SK-N-SH (cell line): ENCODE results near the gene PARD3. TPM values are rescaled to one million over a fixed set of nuclear protein-coding genes. Genes with fewer than 3 reads are reported as not detected.

Experiments used
- CTCF ChIA-PET: fragments of 300-600, 350-600 bp; formaldehyde crosslinking; extraction: SDS; loops from one replicate; lab custom pipeline; 2021; lab: Yijun Ruan, JAX
- POLR2A ChIA-PET: fragments of 350-600 bp; sonication (Branson Sonifier 250); formaldehyde crosslinking; extraction: SDS; loops from one replicate; lab custom pipeline; 2020; ENCODE audit warnings: antibody characterized with exemption, inconsistent platforms; lab: Yijun Ruan, JAX
- DNase-seq: peaks from one replicate; pipeline ENCODE4 v3.0.0; 2012
- H2AFZ ChIP-seq: fragments of 200-600 bp; sonication (generic); 2 replicates; pipeline ENCODE4 v1.8.1; 2016; ENCODE audit warnings: antibody characterized with exemption, mild to moderate bottlenecking, low read depth
- H3F3A ChIP-seq: fragments of 200-600 bp; sonication (generic); replicated peaks from 2 replicates; pipeline ENCODE3; 2016; ENCODE audit warnings: antibody characterized with exemption, mild to moderate bottlenecking; ENCODE audit not compliant: insufficient read depth
- H3K27ac ChIP-seq, 2 experiments: fragments of 200-500 bp in 1 of 2; fragments of 200-600 bp in 1 of 2; sonication (Bioruptor generic) in 1 of 2; sonication (generic), shearing (Covaris generic) in 1 of 2; 2 replicates each; pipeline versions ENCODE4 v1.5.1 to v1.6.1; 2014 to 2016; ENCODE audit warnings: low read depth in 2 of 2, inconsistent platforms in 1 of 2, low read length in 1 of 2, mild to moderate bottlenecking in 1 of 2, mixed read lengths in 1 of 2
- H3K27me3 ChIP-seq: fragments of 200-600 bp; sonication (generic), shearing (Covaris generic); 2 replicates; pipeline ENCODE4 v1.6.1; 2016; ENCODE audit warnings: mixed run types; ENCODE audit not compliant: insufficient read depth
- H3K36me3 ChIP-seq, 2 experiments: fragments of 200-500 bp in 1 of 2; fragments of 200-600 bp in 1 of 2; sonication (Bioruptor generic) in 1 of 2; sonication (generic) in 1 of 2; replicated peaks in 1 of 2; 2 replicates each; pipeline versions ENCODE3 to v1.5.1; 2014 to 2016; ENCODE audit warnings: low read length in 1 of 2, mild to moderate bottlenecking in 1 of 2; ENCODE audit not compliant: insufficient read depth in 2 of 2, control insufficient read depth in 1 of 2
- H3K4me1 ChIP-seq, 2 experiments: fragments of 200-500 bp in 1 of 2; fragments of 200-600 bp in 1 of 2; sonication (Bioruptor generic) in 1 of 2; sonication (generic), shearing (Covaris generic) in 1 of 2; 2 replicates each; pipeline versions ENCODE4 v1.5.1 to v1.6.1; 2014 to 2016; ENCODE audit warnings: low read depth in 1 of 2, low read length in 1 of 2, mixed run types in 1 of 2; ENCODE audit not compliant: insufficient read depth in 2 of 2, control insufficient read depth in 1 of 2
- H3K4me2 ChIP-seq: fragments of 200-600 bp; sonication (generic), shearing (Covaris generic); 2 replicates; pipeline ENCODE4 v1.6.1; 2017; ENCODE audit warnings: mixed run types
- H3K4me3 ChIP-seq, 2 experiments: fragments of 200-500 bp in 1 of 2; fragments of 200-600 bp in 1 of 2; sonication (Bioruptor generic) in 1 of 2; sonication (generic), shearing (Covaris generic) in 1 of 2; 2 replicates each; pipeline versions ENCODE4 v1.5.1 to v1.8.1; 2014 to 2016; ENCODE audit warnings: low read depth in 2 of 2, inconsistent platforms in 1 of 2, low read length in 1 of 2, mild to moderate bottlenecking in 1 of 2, mixed read lengths in 1 of 2, moderate library complexity in 1 of 2
- H3K79me2 ChIP-seq: fragments of 200-600 bp; sonication (generic); 2 replicates; pipeline ENCODE4 v1.8.1; 2017; ENCODE audit warnings: mild to moderate bottlenecking; ENCODE audit not compliant: insufficient read depth
- H3K9ac ChIP-seq: fragments of 200-600 bp; sonication (generic); 2 replicates; pipeline ENCODE4 v1.6.1; 2017; ENCODE audit warnings: mixed run types
- H3K9me2 ChIP-seq: fragments of 200-600 bp; sonication (generic); 2 replicates; pipeline ENCODE4 v1.6.1; 2017; ENCODE audit warnings: mixed run types
- H3K9me3 ChIP-seq: fragments of 200-600 bp; sonication (generic); 2 replicates; pipeline ENCODE4 v1.6.1; 2017; ENCODE audit warnings: mixed run types, mild to moderate bottlenecking, moderate library complexity
- H4K20me1 ChIP-seq: fragments of 200-600 bp; sonication (generic); 2 replicates; pipeline ENCODE4 v1.6.1; 2017; ENCODE audit warnings: mild to moderate bottlenecking, mixed run types; ENCODE audit not compliant: insufficient read depth
- CHD2 ChIP-seq: fragments of 150-350 bp; IDR thresholded peaks from 2 replicates; pipeline ENCODE4 v1.6.1; 2018; ENCODE audit warnings: low read length; ENCODE audit not compliant: partially characterized antibody
- EZH2phosphoT487 ChIP-seq: fragments of 200-600 bp; sonication (generic); IDR thresholded peaks from 2 replicates; pipeline ENCODE4 v1.6.1; 2017; ENCODE audit warnings: low read depth, mixed run types, mild to moderate bottlenecking, antibody characterized with exemption, moderate library complexity, borderline replicate concordance
- FOSL2 ChIP-seq: IDR thresholded peaks from 2 replicates; pipeline ENCODE4 v1.4.0; 2012; ENCODE audit warnings: low read depth, mild to moderate bottlenecking, moderate library complexity, borderline replicate concordance
- JUND ChIP-seq: IDR thresholded peaks from 2 replicates; pipeline ENCODE4 v1.4.0; 2012
- MXI1 ChIP-seq: IDR thresholded peaks from 2 replicates; pipeline ENCODE4 v1.6.1; 2012; ENCODE audit warnings: mild to moderate bottlenecking, low read depth, low read length, improper control_type of control experiment
- NRF1 ChIP-seq: IDR thresholded peaks from 2 replicates; pipeline ENCODE4 v1.6.1; 2012; ENCODE audit warnings: low read depth, mild to moderate bottlenecking, low read length
- POLR2AphosphoS5 ChIP-seq: IDR thresholded peaks from 2 replicates; pipeline ENCODE4 v1.6.1; 2012; ENCODE audit warnings: low read depth, low read length
- RCOR1 ChIP-seq: fragments of 150-350 bp; IDR thresholded peaks from 2 replicates; pipeline ENCODE4 v1.6.1; 2017; ENCODE audit warnings: antibody characterized with exemption, low read length
- RFX5 ChIP-seq: IDR thresholded peaks from 2 replicates; pipeline ENCODE4 v1.6.1; 2012; ENCODE audit warnings: mild to moderate bottlenecking, improper control_type of control experiment, low read length
- SIN3A ChIP-seq: IDR thresholded peaks from 2 replicates; pipeline ENCODE4 v1.6.1; 2012; ENCODE audit warnings: low read depth, mild to moderate bottlenecking, low read length, moderate library complexity, borderline replicate concordance
- TAF1 ChIP-seq: IDR thresholded peaks from 2 replicates; pipeline ENCODE4 v1.6.1; 2012; ENCODE audit warnings: low read depth, mild to moderate bottlenecking, low read length, moderate library complexity, borderline replicate concordance
- WGBS: methylation state at CpG from one replicate; pipeline ENCODE4 v1.1.6; 2017; ENCODE audit warnings: low lambda C conversion rate; 5-methylcytosine and 5-hydroxymethylcytosine counted together
- polyA plus RNA-seq, 3 experiments: library from polyadenylated mRNA; depleted of rRNA; stranded (reverse); fragments of >200 nt; gene quantifications; 2 replicates each; pipeline ENCODE4 v1.2.3, GENCODE V29; 2012
- TF ChIP-seq, protein P1 (sequence below): IDR thresholded peaks from 2 replicates; pipeline ENCODE4 v1.4.0; 2012; ENCODE audit warnings: low read depth, borderline replicate concordance
- TF ChIP-seq, protein P2 (sequence below): fragments of 150-350 bp; IDR thresholded peaks from 2 replicates; pipeline ENCODE4 v1.6.1; 2017; ENCODE audit warnings: antibody characterized with exemption, low read length, low read depth, borderline replicate concordance
- TF ChIP-seq, protein P3 (sequence below): IDR thresholded peaks from 2 replicates; pipeline ENCODE4 v1.4.0; 2012; ENCODE audit warnings: low read depth
- TF ChIP-seq, protein P4 (sequence below): fragments of 150-350 bp; IDR thresholded peaks from 2 replicates; pipeline ENCODE4 v1.6.1; 2016; ENCODE audit warnings: mild to moderate bottlenecking, low read depth, low read length
- TF ChIP-seq, protein P5 (sequence below): IDR thresholded peaks from 2 replicates; pipeline ENCODE4; 2012
- TF ChIP-seq, protein P6 (sequence below): IDR thresholded peaks from 2 replicates; pipeline ENCODE4 v1.6.1; 2012; ENCODE audit warnings: mild to moderate bottlenecking, low read depth, low read length, moderate library complexity

PARD3 gene
- polyA plus RNA-seq, 1 of the 3 experiments (the other 2 are of a cell fraction): 29.4 TPM

DNA sequence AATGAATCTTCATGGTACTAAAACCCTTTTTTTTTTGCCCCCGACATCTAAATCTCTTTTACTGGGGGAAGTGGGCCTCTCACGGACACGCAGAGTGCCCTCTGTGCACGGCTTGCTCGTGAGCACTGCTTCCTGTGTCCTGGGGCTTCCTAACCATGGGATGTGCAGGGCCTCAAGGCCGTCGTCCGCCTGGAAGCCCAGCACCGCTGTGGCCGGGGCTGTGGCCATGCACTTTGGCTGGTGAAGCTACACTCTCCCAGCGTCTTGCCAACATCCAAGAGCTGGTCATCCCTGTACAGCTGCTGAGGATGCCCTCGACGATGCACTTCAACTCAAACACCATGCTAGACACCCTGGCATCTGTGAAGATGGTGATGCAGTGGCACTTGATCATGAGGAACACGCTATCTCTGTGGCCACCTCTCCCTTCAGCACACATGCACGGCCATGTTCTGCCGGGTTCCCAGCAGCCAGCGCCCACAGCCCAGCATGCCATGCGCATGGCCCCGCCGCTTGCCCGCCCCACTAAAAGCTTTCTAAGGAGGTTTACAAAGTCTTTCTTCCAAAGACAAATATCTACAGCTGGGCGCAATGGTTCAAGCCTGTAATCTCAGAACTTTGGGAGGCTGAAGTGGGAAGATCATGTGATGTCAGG is 326.5 kb downstream of the PARD3 start:
- TF ChIP-seq, protein P1, sequence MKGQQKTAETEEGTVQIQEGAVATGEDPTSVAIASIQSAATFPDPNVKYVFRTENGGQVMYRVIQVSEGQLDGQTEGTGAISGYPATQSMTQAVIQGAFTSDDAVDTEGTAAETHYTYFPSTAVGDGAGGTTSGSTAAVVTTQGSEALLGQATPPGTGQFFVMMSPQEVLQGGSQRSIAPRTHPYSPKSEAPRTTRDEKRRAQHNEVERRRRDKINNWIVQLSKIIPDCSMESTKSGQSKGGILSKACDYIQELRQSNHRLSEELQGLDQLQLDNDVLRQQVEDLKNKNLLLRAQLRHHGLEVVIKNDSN: no peak
- TF ChIP-seq FOSL2 (no peak), CHD2 (no peak), SIN3A (no peak), NRF1 (no peak)
- TF ChIP-seq, protein P2, sequence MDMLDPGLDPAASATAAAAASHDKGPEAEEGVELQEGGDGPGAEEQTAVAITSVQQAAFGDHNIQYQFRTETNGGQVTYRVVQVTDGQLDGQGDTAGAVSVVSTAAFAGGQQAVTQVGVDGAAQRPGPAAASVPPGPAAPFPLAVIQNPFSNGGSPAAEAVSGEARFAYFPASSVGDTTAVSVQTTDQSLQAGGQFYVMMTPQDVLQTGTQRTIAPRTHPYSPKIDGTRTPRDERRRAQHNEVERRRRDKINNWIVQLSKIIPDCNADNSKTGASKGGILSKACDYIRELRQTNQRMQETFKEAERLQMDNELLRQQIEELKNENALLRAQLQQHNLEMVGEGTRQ: no peak
- TF ChIP-seq, protein P3, sequence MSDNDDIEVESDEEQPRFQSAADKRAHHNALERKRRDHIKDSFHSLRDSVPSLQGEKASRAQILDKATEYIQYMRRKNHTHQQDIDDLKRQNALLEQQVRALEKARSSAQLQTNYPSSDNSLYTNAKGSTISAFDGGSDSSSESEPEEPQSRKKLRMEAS: no peak
- no peak overlapping the region for H3K9ac ChIP-seq
- no peak overlapping the region for H3K27ac ChIP-seq
- no peaks in the 10 kb centered on the region for H3K9me2 ChIP-seq
- no peak overlapping the region for H3K4me2 ChIP-seq
- H3K4me3 ChIP-seq: no peak overlapping the region
- H3K4me1 ChIP-seq: peaks cover 5 to 8% of the 10 kb centered on the region in 2 experiments; a peak in 3 of 4 replicates
- POLR2A ChIA-PET: no interaction called here
- no peaks in the 10 kb centered on the region for H3K36me3 ChIP-seq
- H3K27me3 ChIP-seq: no peaks in the 10 kb centered on the region
- H2AFZ ChIP-seq: no peak overlapping the region
- no peaks in the 10 kb centered on the region for H3F3A ChIP-seq
- H4K20me1 ChIP-seq: no peaks in the 10 kb centered on the region
- WGBS: 91% methylated on average over 20 of the region's 22 CpGs
- peaks cover 3% of the 10 kb centered on the region; the same call in 1 of the 2 replicates for H3K79me2 ChIP-seq
- DNase-seq: no peak
- CTCF ChIA-PET: interaction anchor here (0.6 to 1.3 kb wide), 2 partner anchors 10 to 15 kb away, joined by 3 read pairs; no protein-coding TSS in a partner anchor
- H3K9me3 ChIP-seq: no peaks in the 10 kb centered on the region

DNA sequence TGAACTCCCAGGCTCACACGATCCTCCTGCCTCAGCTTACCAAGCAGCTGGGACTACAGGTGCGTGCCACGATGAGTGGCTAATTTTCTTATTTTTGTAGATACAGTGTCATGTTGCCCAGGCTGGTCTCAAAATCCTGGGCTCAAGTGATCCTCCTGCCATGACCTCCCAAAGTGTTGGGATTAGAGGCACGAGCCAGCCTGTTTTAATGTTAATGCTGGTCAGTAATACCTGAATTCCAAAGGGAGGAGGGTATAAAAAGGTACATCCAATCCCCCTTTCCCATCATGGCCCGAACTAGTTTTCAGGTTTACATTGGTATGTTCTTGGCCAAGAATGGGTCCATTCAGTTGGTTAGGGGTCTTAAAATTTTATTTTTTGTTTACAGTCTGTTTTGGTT is 329.1 kb downstream of the PARD3 start:
- no peaks in the 10 kb centered on the region for H3K9me2 ChIP-seq
- H3K4me3 ChIP-seq: no peak overlapping the region
- no peaks in the 10 kb centered on the region for H3F3A ChIP-seq
- H3K9me3 ChIP-seq: no peaks in the 10 kb centered on the region
- no peak for DNase-seq
- 98% methylated on average over 5 of the region's 5 CpGs for WGBS
- ChIA-PET CTCF (interaction anchor here (1.4 to 1.5 kb wide), 2 partner anchors 15 to 40 kb away, joined by 3 read pairs; no protein-coding TSS in a partner anchor), POLR2A (no interaction called here)
- H3K9ac ChIP-seq: no peak overlapping the region
- H3K36me3 ChIP-seq: no peaks in the 10 kb centered on the region
- H3K27me3 ChIP-seq: no peaks in the 10 kb centered on the region
- no peak overlapping the region for H2AFZ ChIP-seq
- H3K4me2 ChIP-seq: no peak overlapping the region
- H3K4me1 ChIP-seq: peaks cover 0 to 5% of the 10 kb centered on the region in 2 experiments; a peak in 2 of 4 replicates
- H3K79me2 ChIP-seq: peaks cover 3% of the 10 kb centered on the region; the same call in 1 of the 2 replicates
- H4K20me1 ChIP-seq: no peaks in the 10 kb centered on the region
- H3K27ac ChIP-seq: no peak overlapping the region
- TF ChIP-seq SIN3A (no peak), RCOR1 (no peak), RFX5 (no peak), MXI1 (no peak), TAF1 (no peak), EZH2phosphoT487 (no peak), POLR2AphosphoS5 (no peak), JUND (no peak)
- TF ChIP-seq, protein P4, sequence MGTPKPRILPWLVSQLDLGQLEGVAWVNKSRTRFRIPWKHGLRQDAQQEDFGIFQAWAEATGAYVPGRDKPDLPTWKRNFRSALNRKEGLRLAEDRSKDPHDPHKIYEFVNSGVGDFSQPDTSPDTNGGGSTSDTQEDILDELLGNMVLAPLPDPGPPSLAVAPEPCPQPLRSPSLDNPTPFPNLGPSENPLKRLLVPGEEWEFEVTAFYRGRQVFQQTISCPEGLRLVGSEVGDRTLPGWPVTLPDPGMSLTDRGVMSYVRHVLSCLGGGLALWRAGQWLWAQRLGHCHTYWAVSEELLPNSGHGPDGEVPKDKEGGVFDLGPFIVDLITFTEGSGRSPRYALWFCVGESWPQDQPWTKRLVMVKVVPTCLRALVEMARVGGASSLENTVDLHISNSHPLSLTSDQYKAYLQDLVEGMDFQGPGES: no peak
- TF ChIP-seq, protein P5, sequence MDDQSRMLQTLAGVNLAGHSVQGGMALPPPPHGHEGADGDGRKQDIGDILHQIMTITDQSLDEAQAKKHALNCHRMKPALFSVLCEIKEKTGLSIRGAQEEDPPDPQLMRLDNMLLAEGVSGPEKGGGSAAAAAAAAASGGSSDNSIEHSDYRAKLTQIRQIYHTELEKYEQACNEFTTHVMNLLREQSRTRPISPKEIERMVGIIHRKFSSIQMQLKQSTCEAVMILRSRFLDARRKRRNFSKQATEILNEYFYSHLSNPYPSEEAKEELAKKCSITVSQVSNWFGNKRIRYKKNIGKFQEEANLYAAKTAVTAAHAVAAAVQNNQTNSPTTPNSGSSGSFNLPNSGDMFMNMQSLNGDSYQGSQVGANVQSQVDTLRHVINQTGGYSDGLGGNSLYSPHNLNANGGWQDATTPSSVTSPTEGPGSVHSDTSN: no peak
- TF ChIP-seq, protein P6, sequence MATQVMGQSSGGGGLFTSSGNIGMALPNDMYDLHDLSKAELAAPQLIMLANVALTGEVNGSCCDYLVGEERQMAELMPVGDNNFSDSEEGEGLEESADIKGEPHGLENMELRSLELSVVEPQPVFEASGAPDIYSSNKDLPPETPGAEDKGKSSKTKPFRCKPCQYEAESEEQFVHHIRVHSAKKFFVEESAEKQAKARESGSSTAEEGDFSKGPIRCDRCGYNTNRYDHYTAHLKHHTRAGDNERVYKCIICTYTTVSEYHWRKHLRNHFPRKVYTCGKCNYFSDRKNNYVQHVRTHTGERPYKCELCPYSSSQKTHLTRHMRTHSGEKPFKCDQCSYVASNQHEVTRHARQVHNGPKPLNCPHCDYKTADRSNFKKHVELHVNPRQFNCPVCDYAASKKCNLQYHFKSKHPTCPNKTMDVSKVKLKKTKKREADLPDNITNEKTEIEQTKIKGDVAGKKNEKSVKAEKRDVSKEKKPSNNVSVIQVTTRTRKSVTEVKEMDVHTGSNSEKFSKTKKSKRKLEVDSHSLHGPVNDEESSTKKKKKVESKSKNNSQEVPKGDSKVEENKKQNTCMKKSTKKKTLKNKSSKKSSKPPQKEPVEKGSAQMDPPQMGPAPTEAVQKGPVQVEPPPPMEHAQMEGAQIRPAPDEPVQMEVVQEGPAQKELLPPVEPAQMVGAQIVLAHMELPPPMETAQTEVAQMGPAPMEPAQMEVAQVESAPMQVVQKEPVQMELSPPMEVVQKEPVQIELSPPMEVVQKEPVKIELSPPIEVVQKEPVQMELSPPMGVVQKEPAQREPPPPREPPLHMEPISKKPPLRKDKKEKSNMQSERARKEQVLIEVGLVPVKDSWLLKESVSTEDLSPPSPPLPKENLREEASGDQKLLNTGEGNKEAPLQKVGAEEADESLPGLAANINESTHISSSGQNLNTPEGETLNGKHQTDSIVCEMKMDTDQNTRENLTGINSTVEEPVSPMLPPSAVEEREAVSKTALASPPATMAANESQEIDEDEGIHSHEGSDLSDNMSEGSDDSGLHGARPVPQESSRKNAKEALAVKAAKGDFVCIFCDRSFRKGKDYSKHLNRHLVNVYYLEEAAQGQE: no peak
